ENCODE results near the gene FBRS. TPM values are rescaled to one million over a fixed set of nuclear protein-coding genes. Genes with fewer than 3 reads are reported as not detected.

FBRS gene
- polyA plus RNA-seq, 1 experiment = 9.4 TPM

DNA sequence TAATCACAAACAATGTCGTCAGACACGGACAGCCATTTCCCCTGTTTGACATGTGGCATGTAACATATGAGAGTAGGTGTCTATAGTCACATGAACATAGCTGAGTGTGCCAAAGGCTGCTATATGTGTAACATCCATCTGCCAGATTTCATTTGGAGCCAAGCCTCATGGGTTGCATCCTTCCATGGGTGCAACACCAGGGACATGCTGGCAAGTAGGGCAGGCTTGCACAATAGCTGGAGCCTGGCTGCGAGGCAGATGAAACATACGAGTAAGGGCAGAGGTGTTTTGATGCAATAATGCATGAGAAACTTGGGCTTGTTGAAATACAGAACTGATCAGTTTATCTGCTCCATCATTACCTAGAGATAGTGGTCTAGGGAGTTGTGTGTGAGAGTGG, 39.0 kb upstream of the FBRS start:
- Histone ChIP-seq H3K27me3 (ENCODE audit: control insufficient read depth, insufficient read depth, low read length) (no peaks in the 10 kb centered on the region; the same call in 1 of the 2 replicates), H3K36me3 (ENCODE audit: control insufficient read depth, insufficient read depth, low read length) (no peaks in the 10 kb centered on the region), H3K4me3 (ENCODE audit: low read depth, low read length) (no peak overlapping the region)
- POLR2A ChIA-PET = no interaction called here
- no peak for DNase-seq (ENCODE audit: low read depth)
- TF ChIP-seq, protein P1, sequence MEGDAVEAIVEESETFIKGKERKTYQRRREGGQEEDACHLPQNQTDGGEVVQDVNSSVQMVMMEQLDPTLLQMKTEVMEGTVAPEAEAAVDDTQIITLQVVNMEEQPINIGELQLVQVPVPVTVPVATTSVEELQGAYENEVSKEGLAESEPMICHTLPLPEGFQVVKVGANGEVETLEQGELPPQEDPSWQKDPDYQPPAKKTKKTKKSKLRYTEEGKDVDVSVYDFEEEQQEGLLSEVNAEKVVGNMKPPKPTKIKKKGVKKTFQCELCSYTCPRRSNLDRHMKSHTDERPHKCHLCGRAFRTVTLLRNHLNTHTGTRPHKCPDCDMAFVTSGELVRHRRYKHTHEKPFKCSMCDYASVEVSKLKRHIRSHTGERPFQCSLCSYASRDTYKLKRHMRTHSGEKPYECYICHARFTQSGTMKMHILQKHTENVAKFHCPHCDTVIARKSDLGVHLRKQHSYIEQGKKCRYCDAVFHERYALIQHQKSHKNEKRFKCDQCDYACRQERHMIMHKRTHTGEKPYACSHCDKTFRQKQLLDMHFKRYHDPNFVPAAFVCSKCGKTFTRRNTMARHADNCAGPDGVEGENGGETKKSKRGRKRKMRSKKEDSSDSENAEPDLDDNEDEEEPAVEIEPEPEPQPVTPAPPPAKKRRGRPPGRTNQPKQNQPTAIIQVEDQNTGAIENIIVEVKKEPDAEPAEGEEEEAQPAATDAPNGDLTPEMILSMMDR (IDR thresholded peaks at IDR 0.05; ENCODE audit: insufficient read depth, low read depth, low read length) = no peak
- CTCF ChIA-PET = interaction anchor here (0.9 to 1.8 kb wide), 5 partner anchors 10 to 185 kb away, joined by 3 to 9 read pairs (median 3); no protein-coding TSS in a partner anchor

DNA sequence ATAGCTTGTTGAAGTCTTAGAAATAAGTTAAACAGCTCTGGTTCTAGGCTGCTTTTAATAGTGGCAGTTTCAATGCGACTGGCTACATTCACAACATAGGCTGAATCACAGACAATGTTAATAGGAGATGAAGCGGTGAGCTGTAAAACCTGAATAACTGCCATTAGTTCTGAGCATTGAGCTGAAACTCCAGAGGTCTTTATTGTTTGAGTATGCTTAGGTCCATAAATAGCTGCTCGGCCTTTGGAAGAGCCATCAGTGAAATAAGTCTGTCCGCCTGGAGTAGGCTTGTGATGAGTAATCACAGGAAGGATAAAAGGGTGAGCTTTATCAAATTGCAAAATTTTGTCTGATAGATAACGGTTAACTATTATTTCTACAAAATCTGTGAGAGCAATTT, 38.6 kb upstream of the FBRS start:
- Histone ChIP-seq H3K27me3 (ENCODE audit: control insufficient read depth, insufficient read depth, low read length) (no peaks in the 10 kb centered on the region; the same call in 1 of the 2 replicates), H3K36me3 (ENCODE audit: control insufficient read depth, insufficient read depth, low read length) (no peaks in the 10 kb centered on the region), H3K4me3 (ENCODE audit: low read depth, low read length) (no peak overlapping the region)
- TF ChIP-seq, protein P1 (IDR thresholded peaks at IDR 0.05; ENCODE audit: insufficient read depth, low read depth, low read length) = no peak
- ChIA-PET CTCF (interaction anchor here (0.7 to 1.8 kb wide), 7 partner anchors 10 to 599 kb away, joined by 3 to 9 read pairs (median 3); no protein-coding TSS in a partner anchor), POLR2A (no interaction called here)
- DNase-seq (ENCODE audit: low read depth) = no peak

DNA sequence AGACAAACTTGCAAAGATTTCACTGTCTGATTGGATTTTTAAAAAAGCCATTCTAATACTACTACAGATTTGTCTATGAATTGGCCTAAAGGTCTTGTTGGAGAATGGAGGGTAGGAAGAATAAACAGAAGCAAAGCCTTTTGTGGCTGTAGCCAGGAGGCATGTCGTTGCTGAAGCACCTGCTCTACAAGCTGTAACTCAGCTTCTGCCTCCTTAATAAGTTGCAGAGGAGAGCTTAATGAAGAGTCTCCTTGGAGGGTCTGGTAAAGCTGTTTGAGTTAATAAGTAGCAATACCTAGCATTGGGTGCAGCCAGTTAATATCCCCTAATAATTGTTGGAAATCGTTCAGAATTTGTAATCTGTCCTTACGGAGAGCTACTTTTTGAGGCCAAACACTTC, 38.1 kb upstream of the FBRS start:
- ChIA-PET CTCF (interaction anchor here (0.7 to 1.8 kb wide), 6 partner anchors 9 to 599 kb away, joined by 3 to 9 read pairs (median 3); no protein-coding TSS in a partner anchor), POLR2A (no interaction called here)
- H3K4me3 ChIP-seq (ENCODE audit: low read depth, low read length) = no peak overlapping the region
- H3K27me3 ChIP-seq (ENCODE audit: control insufficient read depth, insufficient read depth, low read length) = no peaks in the 10 kb centered on the region; the same call in 1 of the 2 replicates
- TF ChIP-seq, protein P1 (IDR thresholded peaks at IDR 0.05; ENCODE audit: insufficient read depth, low read depth, low read length) = no peak
- no peaks in the 10 kb centered on the region for H3K36me3 ChIP-seq (ENCODE audit: control insufficient read depth, insufficient read depth, low read length)
- no peak for DNase-seq (ENCODE audit: low read depth)

DNA sequence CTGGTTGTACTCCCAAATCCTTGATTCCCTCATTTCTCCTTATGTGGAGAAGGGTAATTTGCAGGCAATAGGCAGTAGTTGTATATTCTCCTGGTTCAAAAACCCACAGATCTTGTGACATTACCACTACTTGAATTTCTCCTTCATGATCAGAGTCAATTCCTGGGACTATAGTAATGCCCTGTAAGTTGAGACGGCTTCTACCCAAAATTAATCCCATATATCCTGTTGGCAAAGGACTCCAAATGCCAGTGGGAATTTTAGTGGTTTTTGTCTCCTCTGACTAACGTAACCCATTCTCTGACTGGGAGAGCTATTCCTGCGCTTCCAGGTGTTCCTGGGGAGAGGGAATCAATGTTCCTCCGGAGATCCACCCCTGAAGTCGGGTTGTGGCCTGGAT, 36.5 kb upstream of the FBRS start:
- no peaks in the 10 kb centered on the region for H3K36me3 ChIP-seq (ENCODE audit: control insufficient read depth, insufficient read depth, low read length)
- ChIA-PET CTCF (interaction anchor here (0.9 kb wide), 1 partner anchor 23 kb away, joined by 3 read pairs; no protein-coding TSS in a partner anchor), POLR2A (interaction anchor here (0.7 kb wide), 1 partner anchor 13 kb away, joined by 3 read pairs; no protein-coding TSS in a partner anchor)
- no peak for DNase-seq (ENCODE audit: low read depth)
- TF ChIP-seq, protein P1 (IDR thresholded peaks at IDR 0.05; ENCODE audit: insufficient read depth, low read depth, low read length) = no peak
- H3K27me3 ChIP-seq (ENCODE audit: control insufficient read depth, insufficient read depth, low read length) = no peaks in the 10 kb centered on the region; the same call in 1 of the 2 replicates
- H3K4me3 ChIP-seq (ENCODE audit: low read depth, low read length) = no peak overlapping the region

DNA sequence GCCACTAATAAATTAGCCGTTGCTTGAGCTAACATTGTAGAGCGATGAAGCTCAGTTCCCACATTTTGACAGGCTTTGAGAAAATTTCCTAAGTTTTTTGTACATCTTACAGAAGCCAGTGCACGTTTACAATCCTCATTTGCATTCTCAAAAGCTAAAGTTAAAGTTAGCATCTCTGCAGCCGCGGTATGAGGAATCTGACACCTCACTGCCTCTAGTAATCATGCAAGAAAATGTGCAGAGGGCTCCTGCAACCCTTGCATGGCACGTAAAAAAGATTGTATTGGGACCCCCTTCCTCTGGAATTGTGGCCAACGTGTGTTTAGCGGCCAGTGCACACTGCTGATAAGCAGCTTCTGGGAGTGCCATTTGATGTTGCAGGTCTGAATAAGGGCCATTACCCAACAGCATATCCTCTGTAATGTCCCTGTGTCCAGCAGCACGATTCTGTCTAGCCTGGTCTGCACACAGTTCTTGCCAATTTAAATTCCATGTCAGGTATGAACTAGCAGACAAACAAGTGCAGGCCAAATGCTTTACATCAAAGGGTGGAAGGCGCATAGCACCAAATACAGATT, 35.7 kb upstream of the FBRS start:
- H3K36me3 ChIP-seq (ENCODE audit: control insufficient read depth, insufficient read depth, low read length) = no peaks in the 10 kb centered on the region
- no peak overlapping the region for H3K4me3 ChIP-seq (ENCODE audit: low read depth, low read length)
- ChIA-PET CTCF (interaction anchor here (0.9 kb wide), 1 partner anchor 24 kb away, joined by 3 read pairs; no protein-coding TSS in a partner anchor), POLR2A (interaction anchor here (0.7 kb wide), 1 partner anchor 12 kb away, joined by 3 read pairs; no protein-coding TSS in a partner anchor)
- TF ChIP-seq, protein P1 (IDR thresholded peaks at IDR 0.05; ENCODE audit: insufficient read depth, low read depth, low read length) = no peak
- DNase-seq (ENCODE audit: low read depth) = no peak
- no peaks in the 10 kb centered on the region; the same call in 1 of the 2 replicates for H3K27me3 ChIP-seq (ENCODE audit: control insufficient read depth, insufficient read depth, low read length)
